Naive B cell (primary cell): ENCODE results near the gene ACSM2A. TPM values are rescaled to one million over a fixed set of nuclear protein-coding genes. Genes with fewer than 3 reads are reported as not detected.
"Not testable (repeated sequence)": the region's sequence is repeated elsewhere in the genome, so short reads cannot be mapped to it uniquely, and the experiment has no call there.

Source experiments
- ATAC-seq, 2 donors: fragments of 150-1000 bp; cut with Tn5 transposase; 2 replicates each; pipeline ENCODE4 v1.10.0; 2021; ENCODE audit warnings: low read depth in 2 of 2, mild to moderate bottlenecking in 2 of 2, moderate library complexity in 2 of 2
- DNase-seq: peaks from one replicate; pipeline ENCODE4 v3.0.0; 2022
- H3K27ac Mint-ChIP-seq, 6 donors: one replicate each; pipeline ENCODE4 v1.8.0; 2020 to 2022; ENCODE audit warnings: mild to moderate bottlenecking in 6 of 6, mixed read lengths in 6 of 6, moderate library complexity in 5 of 6, inconsistent platforms in 2 of 6
- H3K27me3 Mint-ChIP-seq, 3 donors: one replicate each; pipeline ENCODE4 v1.8.0; 2021 to 2022; ENCODE audit warnings: mixed read lengths in 3 of 3, mild to moderate bottlenecking in 1 of 3
- H3K36me3 Mint-ChIP-seq, 2 donors: one replicate each; pipeline ENCODE4 v1.8.0; 2020 to 2022; ENCODE audit warnings: mixed read lengths in 2 of 2, inconsistent platforms in 1 of 2, mild to moderate bottlenecking in 1 of 2
- H3K4me1 Mint-ChIP-seq, 3 donors: one replicate each; pipeline ENCODE4 v1.8.0; 2020 to 2022; ENCODE audit warnings: mixed read lengths in 3 of 3, inconsistent platforms in 1 of 3, mild to moderate bottlenecking in 1 of 3, moderate library complexity in 1 of 3
- H3K4me3 Mint-ChIP-seq, 8 donors: one replicate each; pipeline ENCODE4 v1.8.0; 2020 to 2022; ENCODE audit warnings: mild to moderate bottlenecking in 8 of 8, mixed read lengths in 8 of 8, moderate library complexity in 8 of 8, inconsistent platforms in 2 of 8
- H3K9me3 Mint-ChIP-seq, 7 donors: one replicate each; pipeline ENCODE4 v1.8.0; 2020 to 2022; ENCODE audit warnings: mixed read lengths in 7 of 7, mild to moderate bottlenecking in 5 of 7, inconsistent platforms in 2 of 7, moderate library complexity in 1 of 7
- polyA plus RNA-seq, 6 donors: library from polyadenylated mRNA; unstranded; fragments of 300-500 nt; fragmentation: Illumina TruSeq; gene quantifications; one replicate each; pipeline ENCODE4 v1.2.3, GENCODE V29; 2021; ENCODE audit warnings: low read depth in 6 of 6

Gene ACSM2A, protein sequence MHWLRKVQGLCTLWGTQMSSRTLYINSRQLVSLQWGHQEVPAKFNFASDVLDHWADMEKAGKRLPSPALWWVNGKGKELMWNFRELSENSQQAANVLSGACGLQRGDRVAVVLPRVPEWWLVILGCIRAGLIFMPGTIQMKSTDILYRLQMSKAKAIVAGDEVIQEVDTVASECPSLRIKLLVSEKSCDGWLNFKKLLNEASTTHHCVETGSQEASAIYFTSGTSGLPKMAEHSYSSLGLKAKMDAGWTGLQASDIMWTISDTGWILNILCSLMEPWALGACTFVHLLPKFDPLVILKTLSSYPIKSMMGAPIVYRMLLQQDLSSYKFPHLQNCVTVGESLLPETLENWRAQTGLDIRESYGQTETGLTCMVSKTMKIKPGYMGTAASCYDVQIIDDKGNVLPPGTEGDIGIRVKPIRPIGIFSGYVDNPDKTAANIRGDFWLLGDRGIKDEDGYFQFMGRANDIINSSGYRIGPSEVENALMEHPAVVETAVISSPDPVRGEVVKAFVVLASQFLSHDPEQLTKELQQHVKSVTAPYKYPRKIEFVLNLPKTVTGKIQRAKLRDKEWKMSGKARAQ
- polyA plus RNA-seq = not detected

- H3K4me1 Mint-ChIP-seq, H3K27ac Mint-ChIP-seq, H3K4me3 Mint-ChIP-seq, H3K27me3 Mint-ChIP-seq, H3K9me3 Mint-ChIP-seq, DNase-seq, ATAC-seq, H3K36me3 Mint-ChIP-seq: not testable (repeated sequence)
Observed at GRCh38 chr16:20451364-20451763, at the start of gene ACSM2A. ACSM2A (plus strand) TSS chr16:20451521; CDS start chr16:20460115, 8,594 bp downstream.

DNA sequence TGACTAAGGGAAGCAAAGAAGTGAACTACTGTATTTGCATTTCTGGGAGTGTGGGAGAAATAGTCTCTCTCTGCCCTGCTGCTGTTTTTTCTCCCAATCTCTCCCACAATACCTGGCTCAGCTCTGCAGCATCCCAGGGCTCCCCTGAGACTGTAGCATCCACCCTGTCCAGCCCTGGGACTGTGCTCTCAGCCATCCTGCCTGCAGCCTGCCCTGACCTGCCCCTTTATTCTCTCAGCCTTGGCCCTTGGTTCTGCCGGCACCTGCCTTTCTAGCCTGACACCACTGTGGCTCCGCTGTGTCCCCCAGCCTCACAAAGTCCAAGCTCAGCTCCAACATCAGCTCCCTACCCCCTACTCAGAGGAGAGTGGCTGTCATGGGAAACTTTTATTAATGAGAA, 48.7 kb upstream of the ACSM2A start:
- no peaks in the 10 kb centered on the region for H3K4me1 Mint-ChIP-seq
- H3K36me3 Mint-ChIP-seq = no peaks in the 10 kb centered on the region
- H3K27me3 Mint-ChIP-seq = peaks cover 0 to 16% (median 8%) of the 10 kb centered on the region in 3 donors
- no peak for ATAC-seq
- no peak overlapping the region for H3K4me3 Mint-ChIP-seq
- H3K9me3 Mint-ChIP-seq = no peaks in the 10 kb centered on the region
- peak overlapping the region in 1 of 6 donors; percentile 42 for H3K27ac Mint-ChIP-seq
- DNase-seq = no peak

GRCh38 chr16:20404637-20405036, 46.7 kb upstream of the ACSM2A start, which contains the start of gene PDILT:
PDILT (minus strand) TSS chr16:20404737; CDS start chr16:20399300, 5,437 bp downstream.
- Mint-ChIP-seq H3K27me3 (peaks cover 0 to 16% (median 8%) of the 10 kb centered on the region in 3 donors), H3K27ac (no peak within 1 kb of the TSS), H3K4me1 (peaks cover 3 to 5% (median 5%) of the 10 kb centered on the region in 3 donors), H3K9me3 (no peaks in the 10 kb centered on the region), H3K4me3 (no peak within 1 kb of the TSS), H3K36me3 (no peaks in the 10 kb centered on the region)
- ATAC-seq (no peak), DNase-seq (no peak)

- peaks cover 0 to 17% (median 5%) of the 10 kb centered on the region in 3 donors for H3K27me3 Mint-ChIP-seq
- no peaks in the 10 kb centered on the region for H3K36me3 Mint-ChIP-seq
- no peak within 1 kb of the TSS for H3K4me3 Mint-ChIP-seq
- no peak for DNase-seq
- ATAC-seq = no peak
- H3K27ac Mint-ChIP-seq = peak within 1 kb of the TSS in 5 of 6 donors; percentile 23 to 84 (median 57)
- H3K4me1 Mint-ChIP-seq = peaks cover 4 to 7% (median 6%) of the 10 kb centered on the region in 3 donors
- H3K9me3 Mint-ChIP-seq = peaks cover 0 to 12% (median 0%) of the 10 kb centered on the region in 7 donors
Observed at GRCh38 chr16:20409398-20410120, 41.8 kb upstream of the ACSM2A start, which contains the start of gene ACSM5. ACSM5 (plus strand) TSS chr16:20409534; CDS start chr16:20411485, 1,951 bp downstream.

GRCh38 chr16:20410121-20410723, 41.1 kb upstream of the ACSM2A start:
- Mint-ChIP-seq H3K4me3 (no peak overlapping the region), H3K9me3 (peaks cover 0 to 12% (median 0%) of the 10 kb centered on the region in 7 donors), H3K36me3 (no peaks in the 10 kb centered on the region), H3K27me3 (peaks cover 0 to 19% (median 11%) of the 10 kb centered on the region in 3 donors), H3K27ac (peak overlapping the region in 2 of 6 donors; percentile 28 to 57), H3K4me1 (peaks cover 4 to 7% (median 6%) of the 10 kb centered on the region in 3 donors)
- no peak for ATAC-seq
- DNase-seq = no peak

- DNase-seq = no peak
- H3K4me1 Mint-ChIP-seq = peaks cover 4 to 7% (median 6%) of the 10 kb centered on the region in 3 donors
- H3K27ac Mint-ChIP-seq = no peak overlapping the region
- peaks cover 0 to 12% (median 0%) of the 10 kb centered on the region in 7 donors for H3K9me3 Mint-ChIP-seq
- H3K27me3 Mint-ChIP-seq = peaks cover 0 to 15% (median 11%) of the 10 kb centered on the region in 3 donors
- H3K36me3 Mint-ChIP-seq = no peaks in the 10 kb centered on the region
- ATAC-seq = no peak
- no peak overlapping the region for H3K4me3 Mint-ChIP-seq
Observed at GRCh38 chr16:20411055-20411454, 40.3 kb upstream of the ACSM2A start.

DNA sequence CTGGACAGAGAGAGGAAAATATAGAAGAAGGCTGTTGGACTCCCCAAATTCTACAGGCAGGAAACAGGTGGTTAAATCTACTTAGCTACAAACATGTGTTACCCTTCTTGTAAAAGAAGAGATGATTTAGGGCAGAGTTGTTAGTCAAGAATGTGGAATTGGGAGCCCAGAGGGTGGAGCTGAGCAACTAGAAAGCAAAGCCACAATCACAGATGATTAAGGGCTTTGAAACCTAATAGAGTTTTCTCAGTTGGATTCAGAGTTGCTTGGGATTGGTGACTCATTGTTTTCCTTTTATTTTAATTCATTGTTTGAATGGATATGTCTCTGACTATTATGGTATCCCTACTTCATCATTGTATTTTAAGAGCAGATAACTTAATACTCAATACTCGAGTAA, 35.8 kb upstream of the ACSM2A start:
- Mint-ChIP-seq H3K27me3 (peaks cover 0 to 25% (median 11%) of the 10 kb centered on the region in 3 donors), H3K4me3 (no peak overlapping the region), H3K36me3 (no peaks in the 10 kb centered on the region), H3K4me1 (no peaks in the 10 kb centered on the region), H3K27ac (no peak overlapping the region), H3K9me3 (peaks cover 0 to 12% (median 2%) of the 10 kb centered on the region in 7 donors)
- no peak for DNase-seq
- ATAC-seq = no peak

GRCh38 chr16:20419093-20419492, 32.2 kb upstream of the ACSM2A start:
- H3K4me3 Mint-ChIP-seq, DNase-seq, ATAC-seq, H3K27ac Mint-ChIP-seq, H3K36me3 Mint-ChIP-seq, H3K9me3 Mint-ChIP-seq, H3K4me1 Mint-ChIP-seq: not testable (repeated sequence)
- peaks cover 4 to 31% (median 11%) of the 10 kb centered on the region in 3 donors for H3K27me3 Mint-ChIP-seq

DNA sequence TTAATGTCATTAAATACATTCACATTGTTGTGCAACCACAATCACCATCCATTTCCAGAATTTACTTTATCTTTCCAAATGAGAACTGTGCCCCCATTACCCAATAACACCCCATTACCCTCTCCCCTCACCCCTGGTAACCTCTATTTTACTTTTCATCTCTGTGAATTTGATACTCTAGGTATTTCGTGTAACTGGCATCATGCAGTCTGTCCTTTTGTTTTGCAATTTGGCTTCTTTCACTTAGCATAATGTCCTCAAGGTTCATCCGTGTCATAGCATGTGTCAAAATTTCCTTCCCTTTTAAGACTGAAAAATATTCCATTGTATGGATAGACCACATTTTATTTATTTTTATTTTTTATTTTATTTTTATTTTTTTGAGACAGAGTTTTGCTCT, 29.6 kb upstream of the ACSM2A start:
- not testable (repeated sequence) for H3K27ac Mint-ChIP-seq, H3K4me3 Mint-ChIP-seq, H3K9me3 Mint-ChIP-seq, DNase-seq, H3K4me1 Mint-ChIP-seq, H3K36me3 Mint-ChIP-seq, ATAC-seq
- H3K27me3 Mint-ChIP-seq = peaks cover 4 to 15% (median 6%) of the 10 kb centered on the region in 3 donors

GRCh38 chr16:20423772-20424128, 27.6 kb upstream of the ACSM2A start:
- ATAC-seq, H3K4me3 Mint-ChIP-seq, H3K9me3 Mint-ChIP-seq, H3K4me1 Mint-ChIP-seq, H3K27ac Mint-ChIP-seq, DNase-seq, H3K36me3 Mint-ChIP-seq: not testable (repeated sequence)
- H3K27me3 Mint-ChIP-seq = peaks cover 5 to 16% (median 7%) of the 10 kb centered on the region in 3 donors

DNA sequence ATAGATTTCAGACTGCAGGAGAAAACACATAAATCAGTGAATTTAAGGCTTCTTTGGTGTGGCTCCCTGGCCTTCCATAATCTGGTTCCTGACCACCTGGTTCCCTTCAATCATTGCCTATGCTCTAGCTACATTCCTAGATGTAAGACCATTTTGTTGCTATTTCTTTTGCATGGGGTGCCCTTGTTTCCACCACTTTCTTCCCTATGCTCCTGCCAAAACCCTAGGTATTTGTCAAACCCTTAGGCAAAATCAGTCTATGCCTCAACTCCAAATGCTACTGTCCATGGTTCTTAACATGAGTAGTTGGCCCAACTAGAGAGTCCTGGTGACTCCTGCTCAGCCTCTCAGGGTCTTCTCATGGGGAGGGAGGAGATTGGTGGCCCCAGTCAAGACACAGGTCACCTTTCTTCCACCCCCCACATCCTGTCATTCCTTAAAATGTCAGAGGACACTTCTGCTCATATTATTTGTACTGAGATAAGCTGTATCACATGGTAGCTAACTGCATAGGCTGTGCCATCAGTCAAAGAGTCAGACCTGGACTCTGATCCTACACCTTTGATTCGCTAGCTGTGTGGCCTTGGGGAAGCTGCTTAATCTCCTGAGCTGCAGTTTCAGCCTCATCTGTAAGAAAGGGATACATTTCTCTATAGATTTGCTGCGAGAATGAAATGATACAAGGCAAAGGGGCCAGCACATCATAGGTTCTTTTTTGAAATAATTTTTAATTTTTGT, 27.0 kb upstream of the ACSM2A start:
- H3K4me1 Mint-ChIP-seq = no peaks in the 10 kb centered on the region
- H3K9me3 Mint-ChIP-seq = peaks cover 0 to 4% (median 0%) of the 10 kb centered on the region in 7 donors
- no peak for DNase-seq
- no peak overlapping the region for H3K27ac Mint-ChIP-seq
- peaks cover 5 to 16% (median 7%) of the 10 kb centered on the region in 3 donors for H3K27me3 Mint-ChIP-seq
- peaks cover 0 to 4% of the 10 kb centered on the region in 2 donors for H3K36me3 Mint-ChIP-seq
- ATAC-seq = no peak
- no peak overlapping the region for H3K4me3 Mint-ChIP-seq

- not testable (repeated sequence) for H3K27ac Mint-ChIP-seq, DNase-seq, ATAC-seq, H3K9me3 Mint-ChIP-seq, H3K4me3 Mint-ChIP-seq, H3K36me3 Mint-ChIP-seq, H3K4me1 Mint-ChIP-seq
- peaks cover 5 to 24% (median 7%) of the 10 kb centered on the region in 3 donors for H3K27me3 Mint-ChIP-seq
Observed at GRCh38 chr16:20427401-20427797, 23.9 kb upstream of the ACSM2A start.
